Inferior parietal cortex (tissue), 1 donor: ENCODE data around the gene LNX1.
"Not testable (repeated sequence)": the region's sequence is repeated elsewhere in the genome, so short reads cannot be mapped to it uniquely, and the experiment has no call there.

Experiments
- DNase-seq: peaks from one replicate; pipeline ENCODE4 v3.0.0-alpha.2; 2016; ENCODE audit errors: extremely low spot score

LNX1 gene

DNA sequence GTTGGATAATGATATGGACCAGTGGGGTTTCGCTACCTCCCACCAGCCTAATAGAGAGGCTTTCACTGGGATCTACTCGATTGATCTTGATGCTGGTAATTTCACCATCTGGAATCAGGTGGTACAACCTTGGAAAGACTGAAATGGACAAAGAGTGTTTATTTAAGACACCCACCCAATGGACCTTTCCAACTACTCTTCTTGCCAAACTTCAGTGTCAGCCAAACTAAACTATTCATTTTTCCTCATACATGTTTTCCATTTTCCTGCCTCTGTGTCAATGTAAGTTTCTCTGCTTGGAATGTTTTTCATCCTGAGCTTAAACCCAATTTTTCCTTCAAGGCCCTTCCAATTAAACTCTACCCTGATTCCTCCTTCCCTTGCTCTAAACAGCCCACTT lies 92.6 kb downstream of the LNX1 start:
- DNase-seq: no peak

DNA sequence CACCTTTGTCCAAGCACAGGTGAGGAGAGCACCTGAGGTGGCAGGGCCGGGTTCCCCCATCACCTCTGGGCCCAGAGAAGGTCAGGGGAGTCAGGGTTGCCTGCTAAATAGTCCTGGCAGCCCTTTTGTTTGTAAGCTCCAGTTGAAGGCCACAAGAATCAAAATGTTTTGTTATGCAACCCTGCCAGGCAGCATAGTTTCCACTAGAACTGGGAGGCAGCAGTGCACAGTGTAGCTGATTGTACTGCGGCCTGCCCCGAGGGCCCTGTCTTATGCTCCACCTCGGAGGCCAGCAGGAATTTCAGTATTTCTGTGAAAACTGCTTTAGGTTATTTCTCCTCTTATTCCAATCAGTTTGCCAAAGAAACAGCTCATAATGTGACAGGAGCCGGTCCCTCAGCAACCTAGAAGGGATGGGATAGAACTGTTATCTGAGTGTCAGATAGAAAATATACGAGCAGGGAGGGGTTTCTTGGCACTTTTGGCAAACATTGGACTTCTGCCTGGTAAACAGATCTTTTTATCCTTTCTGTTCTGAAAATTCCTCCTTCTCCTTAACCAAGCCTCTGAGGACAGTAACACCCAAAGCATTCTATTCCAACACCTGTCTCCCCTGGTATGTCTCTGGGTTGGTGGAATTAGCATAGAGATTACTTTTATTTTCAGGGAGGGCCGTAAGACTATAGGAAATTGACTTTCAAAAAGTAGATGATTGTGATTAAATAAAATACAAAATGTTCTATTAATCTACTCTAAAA lies 93.6 kb downstream of the LNX1 start:
- DNase-seq: no peak

DNA sequence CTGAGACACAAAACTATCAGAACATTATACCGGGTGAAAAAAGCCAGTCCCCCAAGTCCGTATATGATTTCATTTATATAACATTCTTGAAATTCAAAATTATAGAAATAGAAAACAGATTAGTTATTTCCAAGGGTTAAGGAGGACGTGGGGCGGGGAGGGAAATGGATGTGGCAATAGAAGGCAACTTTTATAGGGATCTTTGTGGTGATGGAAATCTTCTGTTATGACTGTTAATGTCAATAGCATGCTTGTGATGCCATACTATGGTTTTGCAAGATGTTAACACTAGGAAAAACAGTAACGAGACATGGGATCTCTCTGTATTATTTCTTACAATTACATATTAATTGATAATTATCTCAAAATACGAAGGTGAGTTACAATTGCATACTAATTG lies 96.4 kb downstream of the LNX1 start:
- DNase-seq: no peak

DNA sequence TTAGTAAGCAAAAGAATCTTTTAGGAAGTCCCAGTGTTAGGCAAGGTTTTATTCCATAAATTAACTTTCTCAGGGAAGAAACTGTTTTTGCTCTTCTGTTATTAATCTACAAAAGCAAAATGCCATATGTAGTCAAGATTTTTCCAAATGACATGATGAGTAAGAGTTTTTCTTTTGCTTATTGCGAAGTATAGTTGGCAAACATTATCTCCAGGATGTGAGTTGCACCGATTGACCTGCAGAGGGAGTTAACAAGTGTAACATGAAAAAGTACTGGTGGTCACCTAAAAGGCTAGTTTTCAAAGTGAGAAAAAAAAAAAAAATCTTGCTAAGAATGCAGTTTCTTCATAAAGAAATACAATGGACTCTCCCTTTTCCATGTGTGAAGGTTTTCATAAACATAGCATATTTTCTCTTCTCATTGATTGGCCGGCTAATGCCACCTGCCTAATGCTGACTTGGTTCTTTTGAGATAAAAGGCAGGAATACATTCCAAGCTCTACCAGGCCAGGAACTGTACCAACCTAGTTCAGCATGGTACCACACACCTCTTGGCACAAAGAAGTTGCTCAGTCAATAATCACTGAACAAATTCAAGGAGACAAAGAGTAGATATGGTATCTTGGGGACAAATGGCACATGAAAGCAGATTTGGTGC lies 100.2 kb downstream of the LNX1 start:
- DNase-seq: peak; percentile 45

DNA sequence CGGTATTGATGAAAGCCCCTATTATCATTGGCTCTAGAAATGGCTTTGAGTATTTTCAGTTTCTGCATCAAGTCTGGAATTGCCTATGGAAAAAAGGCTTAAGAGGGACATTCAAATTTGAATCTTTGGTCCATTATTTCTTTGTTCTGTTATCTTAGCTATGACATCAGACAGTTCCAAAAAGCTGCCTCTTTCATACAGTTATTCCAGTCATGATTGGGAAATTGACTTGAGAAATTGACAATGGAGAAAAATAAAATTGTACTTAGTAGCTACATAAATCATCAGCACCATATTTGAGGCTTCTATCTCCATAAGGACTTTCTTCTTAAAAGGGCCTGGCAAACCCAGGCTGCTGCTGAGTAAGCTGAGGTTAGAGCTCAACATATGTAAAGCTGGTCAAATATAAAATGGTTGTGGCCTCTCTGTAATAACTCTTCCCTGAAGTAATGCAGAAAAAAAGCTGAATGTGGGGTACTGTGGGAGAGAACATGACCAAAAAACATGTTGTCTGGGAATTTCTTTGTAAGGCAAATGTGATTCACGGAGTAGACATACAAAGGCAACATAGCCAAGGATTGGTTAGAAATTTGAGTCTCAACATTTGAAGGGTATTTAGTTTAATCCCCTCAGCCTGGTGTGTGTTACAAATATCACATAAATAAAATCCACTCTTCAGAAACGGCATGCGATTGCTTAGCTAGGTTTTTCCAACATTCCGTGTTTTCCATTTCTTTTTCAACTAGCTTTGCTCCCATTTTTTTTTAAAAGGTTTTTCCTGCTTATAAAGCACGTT lies 100.9 kb downstream of the LNX1 start:
- DNase-seq: no peak

DNA sequence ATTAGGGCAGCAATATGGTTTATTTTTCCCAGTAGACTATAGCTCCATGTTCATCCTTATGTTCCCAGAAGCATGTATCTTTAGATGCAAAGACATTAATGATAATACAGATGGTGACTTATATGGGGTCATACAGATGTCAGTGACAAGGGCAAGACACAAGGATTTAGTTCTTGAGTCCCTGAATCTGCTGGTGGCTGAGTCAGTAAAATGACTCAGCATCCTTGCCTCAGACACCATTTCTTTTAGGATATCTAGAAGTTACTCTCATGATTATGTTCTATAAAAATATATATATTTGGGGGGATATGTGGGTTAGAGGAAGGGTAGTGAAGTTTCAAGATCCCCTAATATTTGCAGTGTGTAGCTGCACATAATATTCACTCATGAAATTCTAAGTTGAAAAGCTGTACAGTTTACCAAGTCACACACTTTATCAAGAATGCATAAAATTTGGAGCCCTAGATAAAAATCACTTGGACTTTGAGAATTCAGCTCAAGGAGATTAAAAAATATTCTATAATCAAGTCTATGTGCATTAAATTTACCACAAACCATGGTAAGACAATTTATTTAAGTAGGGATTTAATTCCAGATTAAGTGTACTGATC lies 101.9 kb downstream of the LNX1 start:
- DNase-seq: no peak

DNA sequence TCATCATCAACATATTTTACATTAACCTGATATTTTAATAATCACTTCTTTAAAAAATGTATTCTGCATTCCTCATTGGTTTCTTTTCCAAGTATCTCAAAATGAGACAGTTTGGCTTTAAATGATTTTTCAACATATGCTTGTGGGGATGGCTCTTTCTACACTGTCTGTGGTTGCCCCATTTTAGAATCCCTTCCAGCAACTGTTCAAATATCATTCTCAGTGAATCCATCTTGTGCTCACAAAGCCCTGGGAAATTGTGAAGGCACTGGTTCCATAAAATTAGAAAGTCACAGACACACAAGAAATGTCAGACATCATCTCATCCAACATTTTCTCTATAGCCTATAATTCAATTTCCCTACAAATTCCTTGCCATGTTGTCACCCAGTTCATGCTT lies 103.5 kb downstream of the LNX1 start:
- DNase-seq: no peak

DNA sequence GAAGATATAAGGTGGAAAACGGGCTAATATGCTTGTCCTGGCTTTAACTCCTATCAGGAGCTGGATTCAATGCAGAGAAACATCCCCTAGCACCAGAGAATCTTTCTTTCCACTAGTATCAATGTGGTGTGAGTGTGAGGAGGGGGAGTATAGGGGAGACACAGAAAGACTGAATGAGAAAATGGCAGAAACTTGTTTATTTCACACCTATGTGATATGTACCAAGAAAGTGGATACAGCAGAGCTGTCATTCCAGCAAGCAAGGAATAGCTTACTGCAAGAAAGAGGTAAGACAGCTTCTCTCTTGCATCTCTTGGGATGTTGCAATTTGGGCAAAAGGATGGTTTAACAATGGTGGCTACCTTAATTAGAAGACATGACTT lies 105.6 kb downstream of the LNX1 start:
- DNase-seq: no peak

DNA sequence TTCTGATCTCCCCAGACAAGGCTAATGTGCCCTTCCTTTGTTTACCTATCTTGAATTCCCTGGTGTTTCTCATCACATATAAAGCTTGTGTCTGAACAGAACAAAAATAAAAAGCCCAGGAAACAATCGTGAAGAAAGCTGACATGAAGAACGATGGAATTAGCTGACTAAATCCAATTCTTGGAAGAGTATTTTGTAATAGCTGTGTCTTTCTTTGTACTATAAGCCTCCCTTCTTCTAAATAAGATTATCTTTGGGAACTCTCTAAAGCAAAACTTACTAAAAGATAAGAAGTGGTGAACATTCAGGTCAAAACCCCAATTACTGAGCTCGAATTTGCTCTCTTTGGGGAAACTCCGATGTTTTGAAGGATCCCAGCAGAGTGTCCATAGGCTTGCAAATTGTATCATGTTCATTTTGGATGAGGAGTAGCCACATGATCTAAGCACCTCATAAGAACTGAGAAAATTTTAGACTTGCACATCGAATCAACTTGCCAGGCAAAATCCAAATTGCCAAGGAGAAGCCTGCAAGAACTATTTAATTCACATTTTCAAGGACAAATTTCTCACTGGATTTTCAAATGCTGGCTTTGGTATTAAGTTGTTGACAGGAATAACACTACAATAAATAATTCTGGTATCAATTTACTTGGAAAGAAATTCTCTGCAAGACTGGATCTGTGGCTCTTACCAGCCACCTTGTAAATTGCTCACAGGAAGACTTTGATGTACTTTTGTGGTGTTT lies 106.2 kb downstream of the LNX1 start:
- DNase-seq: no peak

DNA sequence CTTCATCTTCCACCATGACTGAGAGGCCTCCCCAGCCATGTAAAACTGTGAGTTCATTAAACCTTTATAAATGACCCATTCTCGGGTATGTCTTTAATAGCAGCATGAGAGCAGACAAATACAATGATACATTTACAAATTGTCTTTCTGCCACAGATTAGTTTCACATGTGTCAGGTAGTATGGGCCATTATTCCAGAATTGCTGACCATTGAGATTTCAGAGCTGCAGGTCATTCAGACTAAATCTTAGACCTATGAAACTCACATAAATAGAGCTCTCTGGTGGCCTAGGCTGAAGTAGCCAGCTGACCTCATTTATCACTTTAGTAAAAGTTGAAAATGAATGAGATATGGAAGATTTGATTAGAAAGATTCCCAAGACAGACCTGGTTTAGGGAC lies 108.0 kb downstream of the LNX1 start:
- DNase-seq: no peak

DNA sequence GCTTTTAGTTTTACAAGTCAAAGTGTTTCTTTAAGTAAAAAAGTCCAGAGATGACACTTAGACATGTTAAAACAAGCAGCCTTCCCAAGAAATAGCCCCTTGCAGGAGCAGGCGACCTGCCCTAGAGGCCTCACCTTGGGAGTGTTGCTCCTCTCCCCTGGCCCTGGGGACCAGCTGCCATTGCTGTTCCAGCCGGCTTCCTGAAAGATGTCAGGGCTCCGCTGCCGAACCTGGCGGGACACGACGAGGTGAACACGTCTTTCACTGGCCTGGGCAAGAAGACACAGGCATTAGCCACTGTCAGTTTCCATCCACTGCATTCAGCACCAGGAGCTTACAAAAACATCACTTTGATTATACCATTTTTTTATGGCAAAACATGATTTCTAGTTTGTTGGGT lies 109.7 kb downstream of the LNX1 start:
- no peak for DNase-seq

DNA sequence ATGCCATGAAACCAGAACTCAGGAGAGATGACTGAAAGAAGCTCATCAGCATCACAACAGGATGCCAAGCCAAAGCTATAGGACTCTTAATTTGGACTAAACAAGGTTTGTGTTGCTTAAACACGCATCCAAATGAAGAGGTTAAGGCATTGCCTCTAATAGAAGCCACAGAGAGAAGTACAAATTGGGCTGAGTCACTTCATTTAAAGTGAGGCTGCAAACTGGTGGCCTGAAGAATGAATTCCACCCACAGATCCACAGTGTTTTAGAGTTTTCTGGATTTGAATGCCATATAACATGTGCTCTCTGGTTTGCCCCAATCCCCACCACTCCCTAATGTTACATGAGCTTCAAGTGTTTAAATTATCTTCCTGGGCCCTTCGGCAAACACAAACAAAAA lies 110.4 kb downstream of the LNX1 start:
- DNase-seq: no peak

DNA sequence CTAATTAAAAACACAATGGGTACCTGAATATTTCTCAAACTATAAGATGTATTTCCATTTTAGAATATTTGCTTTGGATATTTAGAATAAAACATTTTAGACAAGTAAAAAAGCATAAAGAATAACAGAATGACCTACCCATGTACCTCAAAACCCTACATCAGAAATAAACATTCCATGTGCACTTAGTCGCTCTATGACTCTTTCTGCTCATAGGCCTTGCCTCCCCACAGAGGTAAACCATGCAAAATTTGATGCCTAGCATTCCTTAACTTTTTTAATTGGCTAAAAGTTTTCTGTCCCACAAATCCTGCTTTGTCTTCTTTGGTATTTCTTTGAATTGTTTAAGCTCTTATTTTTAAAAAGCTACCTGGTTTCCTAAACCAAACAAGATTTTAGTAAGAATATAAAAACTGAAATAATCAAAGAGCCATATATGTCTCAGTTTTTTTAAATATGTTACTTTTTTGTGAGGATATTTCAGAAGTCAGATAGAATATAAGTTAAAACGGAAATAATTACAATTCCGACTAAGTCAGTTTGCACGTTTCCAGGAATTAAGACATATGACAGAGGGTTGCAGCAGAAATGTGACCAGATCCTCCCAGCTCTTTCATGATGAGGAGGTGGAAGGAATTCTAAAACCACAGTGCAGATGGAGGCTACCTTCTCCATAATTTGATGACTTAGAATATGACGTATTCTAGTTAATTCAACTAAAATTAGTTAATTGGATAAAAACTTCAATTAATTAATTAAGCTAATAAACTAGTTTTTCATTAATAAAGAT lies 111.4 kb downstream of the LNX1 start:
- DNase-seq: no peak

DNA sequence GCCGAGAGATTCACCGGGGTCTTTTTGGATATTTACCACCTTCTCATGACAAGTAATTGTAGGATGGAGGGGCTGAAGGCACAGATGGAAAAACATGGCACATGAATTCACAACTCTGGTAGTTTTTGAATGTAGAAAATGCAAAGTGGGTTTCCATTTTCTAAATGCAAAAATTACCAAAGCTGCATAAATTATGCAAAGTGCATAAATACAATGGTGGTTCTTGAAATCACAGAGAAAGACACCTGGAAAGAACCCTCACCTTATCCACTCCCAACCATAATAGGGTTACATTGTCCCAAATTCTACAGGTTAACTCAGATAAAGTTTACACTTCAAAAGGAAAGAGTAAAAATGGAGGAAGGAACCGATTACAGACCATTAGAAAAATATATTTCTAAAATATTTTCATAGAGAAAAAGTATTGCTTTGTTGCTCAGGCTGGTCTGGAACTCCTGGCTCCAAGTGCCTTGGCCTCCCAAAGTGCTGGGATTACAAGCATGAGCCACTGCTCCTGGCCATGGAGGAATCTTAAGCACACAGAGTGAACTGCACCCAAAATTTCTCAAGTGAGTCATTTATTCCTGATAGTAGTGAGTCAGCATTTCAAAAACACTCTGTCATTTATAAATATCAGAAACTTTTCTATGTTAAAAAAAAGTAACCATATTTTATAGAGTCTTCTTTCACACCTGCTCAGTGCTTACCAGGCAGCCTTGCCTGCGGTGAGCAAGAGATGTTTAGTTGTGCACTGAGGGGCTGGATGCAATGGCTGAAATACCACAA lies 112.4 kb downstream of the LNX1 start:
- no peak for DNase-seq

DNA sequence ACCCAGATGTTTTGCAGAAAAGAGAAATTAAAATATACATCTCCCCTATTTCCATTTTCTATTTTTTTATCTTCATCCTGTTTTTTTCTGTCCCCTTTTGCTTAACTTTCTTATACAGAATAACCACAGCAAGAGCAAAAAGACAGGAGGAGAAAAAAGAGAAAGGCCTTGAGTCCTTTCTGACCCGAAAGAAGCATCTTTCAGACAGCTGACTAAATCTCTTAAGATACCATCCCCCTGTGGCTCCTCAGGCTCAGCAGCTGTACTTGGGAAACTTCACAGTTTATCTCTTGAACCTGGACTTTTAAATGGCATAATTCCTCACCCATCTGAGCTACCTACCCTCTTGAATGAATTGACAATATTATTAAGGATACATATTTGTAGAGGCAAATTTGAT lies 113.7 kb downstream of the LNX1 start:
- DNase-seq: no peak

DNA sequence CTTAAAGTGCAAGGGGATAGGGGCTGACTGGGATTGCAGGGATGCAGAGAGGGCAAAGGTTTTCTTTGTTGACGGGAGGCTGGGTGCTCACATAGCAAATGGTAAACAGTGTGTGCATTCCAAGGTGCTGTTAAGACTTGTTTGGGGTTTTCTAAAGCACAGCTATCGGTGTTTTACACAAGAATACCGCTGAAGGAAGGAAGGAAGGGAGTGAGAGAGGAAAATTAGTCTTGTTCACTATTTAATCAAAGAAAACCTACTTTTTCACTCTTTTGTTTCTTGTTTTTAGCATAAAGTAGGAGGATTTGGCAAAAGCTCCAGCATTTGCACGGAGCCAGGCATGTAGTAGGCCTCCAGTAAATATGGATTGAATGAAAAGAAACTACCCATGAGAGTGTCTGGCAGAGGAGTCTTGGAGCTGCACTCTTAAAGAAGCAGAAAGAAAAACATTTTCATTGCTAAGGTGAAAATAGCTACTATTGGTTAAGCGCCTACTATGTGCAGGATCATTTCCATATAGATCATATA lies 114.2 kb downstream of the LNX1 start:
- DNase-seq: no peak

DNA sequence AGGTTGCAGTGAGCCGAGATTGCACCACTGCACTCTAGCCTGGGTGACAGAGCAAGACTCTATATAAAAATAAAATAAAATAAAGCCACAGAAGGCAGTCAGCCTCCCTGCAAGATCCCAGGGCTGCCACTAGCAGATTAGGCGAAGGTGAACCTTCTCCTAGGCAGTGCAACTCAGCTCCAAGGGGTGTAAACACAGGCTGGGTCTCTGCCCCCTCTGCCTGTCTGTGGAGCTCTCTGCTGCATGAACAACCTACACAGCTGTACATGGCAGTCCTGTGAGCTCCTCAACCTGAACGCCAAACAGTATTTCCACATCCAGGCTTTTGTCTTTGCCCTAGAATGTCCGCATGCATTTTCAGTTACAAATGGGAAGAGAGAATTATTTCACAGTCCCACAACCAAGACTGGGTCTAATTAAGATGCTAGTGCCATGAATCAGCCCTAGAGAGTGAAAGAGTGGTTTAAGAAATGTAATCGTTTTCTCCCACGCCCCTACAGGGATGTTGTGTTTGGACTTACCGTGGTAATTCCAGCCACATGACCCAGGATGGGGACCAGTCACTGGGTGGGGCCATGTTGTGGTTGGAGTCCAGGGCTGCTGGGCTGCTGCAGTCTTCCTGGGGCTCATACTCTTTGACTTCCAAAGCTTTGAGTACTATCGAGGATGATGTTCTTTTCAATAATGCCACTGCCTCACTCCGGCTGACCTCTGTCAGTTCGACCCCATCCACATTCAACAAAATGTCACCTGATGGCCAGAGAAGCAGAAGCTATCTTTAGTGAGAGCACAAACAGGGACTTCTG lies 114.9 kb downstream of the LNX1 start:
- DNase-seq: no peak

DNA sequence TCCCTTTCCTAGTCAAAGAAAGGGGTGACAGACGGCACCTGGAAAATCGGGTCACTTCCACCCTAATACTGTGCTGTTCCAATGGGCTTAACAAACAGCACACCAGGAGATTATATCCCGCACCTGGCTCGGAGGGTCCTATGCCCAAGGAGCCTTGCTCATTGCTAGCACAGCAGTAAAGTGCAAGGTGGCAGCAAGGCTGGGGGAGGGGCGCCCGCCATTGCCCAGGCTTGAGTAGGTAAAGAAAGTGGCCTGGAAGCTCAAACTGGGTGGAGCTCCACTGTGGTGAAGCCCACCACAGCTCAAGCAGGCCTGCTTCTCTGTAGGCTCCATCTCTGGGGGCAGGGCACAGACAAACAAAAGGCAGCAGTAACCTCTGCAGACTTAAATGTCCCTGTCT lies 124.7 kb downstream of the LNX1 start:
- not testable (repeated sequence) for DNase-seq

DNA sequence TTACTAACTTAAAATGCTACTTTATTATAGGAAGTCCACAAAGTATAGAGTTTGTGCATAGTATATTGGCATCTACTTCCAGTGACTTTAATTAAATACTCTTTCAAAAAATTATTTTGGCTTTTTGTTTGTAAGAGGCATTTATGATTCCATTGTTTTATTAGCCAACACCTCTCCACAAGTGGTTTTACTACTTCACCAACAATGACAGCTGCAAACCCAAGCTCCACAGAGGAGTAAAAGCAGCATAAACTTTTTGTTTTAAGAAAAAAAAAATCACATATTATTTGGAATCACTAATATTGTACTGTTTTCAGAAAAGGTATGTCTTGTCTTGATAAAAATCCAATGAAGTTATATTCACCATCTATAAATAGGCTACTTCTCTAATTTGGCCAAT lies 125.4 kb downstream of the LNX1 start:
- no peak for DNase-seq
